Body of pancreas (tissue), 4 donors: Measurements from ENCODE around the gene BBX. TPM values are rescaled to one million over a fixed set of nuclear protein-coding genes. Genes with fewer than 3 reads are reported as not detected.

ENCODE experiments used
- ATAC-seq: fragments of 150-250 bp; one replicate; pipeline ENCODE4 v1.9.1; 2016
- DNase-seq, 4 donors: peaks; one replicate each; pipeline ENCODE4 v3.0.0-alpha.2; 2019
- H3K27ac ChIP-seq, 4 donors: fragments of 200-600 bp; sonication (generic); 1 replicate in 3 of 4; 2 replicates in 1 of 4; pipeline versions ENCODE4 v1.5.1 to v1.6.1; 2016 to 2019; ENCODE audit warnings: mild to moderate bottlenecking in 1 of 4, mixed read lengths in 1 of 4, moderate library complexity in 1 of 4
- H3K27me3 ChIP-seq, 2 donors: fragments of 200-600 bp; sonication (generic); one replicate each; pipeline ENCODE4 v1.6.0; 2016; ENCODE audit warnings: mild to moderate bottlenecking in 1 of 2
- H3K36me3 ChIP-seq, 2 donors: fragments of 200-600 bp; sonication (generic); replicated peaks in 1 of 2; 2 replicates each; pipeline ENCODE4 v1.5.1; 2016; ENCODE audit warnings: low read depth in 2 of 2; ENCODE audit not compliant: insufficient read depth in 1 of 2
- H3K4me1 ChIP-seq: fragments of 200-600 bp; sonication (generic); one replicate; pipeline ENCODE4 v1.6.0; 2016
- H3K4me3 ChIP-seq, 2 donors: fragments of 200-600 bp; sonication (generic); 1 replicate in 1 of 2; 2 replicates in 1 of 2; pipeline ENCODE4 v1.5.1; 2016 to 2019
- H3K9me3 ChIP-seq, 3 donors: fragments of 200-600 bp; sonication (generic); 1 replicate in 2 of 3; 2 replicates in 1 of 3; pipeline ENCODE4 v1.5.1; 2016
- CTCF ChIP-seq, 7 experiments: fragments of 450-650 bp in 4 of 7; fragments of 200-600 bp in 3 of 7; sonication (generic) in 3 of 7; IDR thresholded peaks; one replicate each; pipeline ENCODE4 v1.5.1; 2016 to 2019; ENCODE audit warnings: antibody characterized with exemption in 7 of 7
- POLR2A ChIP-seq, 3 donors: fragments of 450-650 bp; IDR thresholded peaks; one replicate each; pipeline ENCODE4 v1.6.1; 2016; ENCODE audit warnings: antibody characterized with exemption in 3 of 3, mild to moderate bottlenecking in 2 of 3
- WGBS, 2 donors: methylation state at CpG; one replicate each; pipeline ENCODE4 v1.1.5; 2017; 5-methylcytosine and 5-hydroxymethylcytosine counted together
- intact Hi-C: fragments of 100-400 bp; cut with DNase I; formaldehyde crosslinking; loops from one replicate; pipeline ENCODE4 v1.15.1; 2023
- total RNA-seq, 2 donors: library from RNA; depleted of rRNA; stranded (reverse); fragments of >200 nt; gene quantifications; one replicate each; pipeline ENCODE4 v1.1.0, GENCODE V29; 2016

Gene BBX
- total RNA-seq, 2 donors from 2014 or later: 17.5 to 28.8 TPM

DNA sequence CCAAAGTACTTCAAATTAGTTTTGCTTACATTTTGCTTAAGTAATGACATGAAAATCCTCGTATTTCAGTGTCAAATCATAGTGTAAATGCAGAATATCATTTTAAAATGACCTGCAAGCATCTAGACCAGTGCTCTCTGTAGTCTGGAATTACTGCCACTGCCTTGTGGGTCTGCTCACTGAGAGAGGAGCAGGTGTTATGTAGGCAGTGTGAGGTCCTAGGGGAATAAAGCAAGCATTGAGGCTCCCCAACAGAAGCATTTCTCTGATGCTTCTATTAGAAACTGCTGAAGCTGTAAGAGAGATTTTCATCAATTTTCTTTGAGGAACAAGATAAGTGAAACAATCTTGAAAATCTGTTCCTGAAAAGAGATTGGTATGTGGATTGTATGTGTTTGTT, 253.2 kb downstream of the BBX start:
- intact Hi-C loops: no loop called here
- Histone ChIP-seq H3K4me1 (no peaks in the 10 kb centered on the region), H3K9me3 (no peaks in the 10 kb centered on the region), H3K36me3 (peaks cover 0 to 2% of the 10 kb centered on the region in 2 donors), H3K27me3 (no peaks in the 10 kb centered on the region), H3K4me3 (no peak overlapping the region), H3K27ac (no peak overlapping the region)
- TF ChIP-seq POLR2A (IDR thresholded peaks at IDR 0.05) (no peak), CTCF (IDR thresholded peaks at IDR 0.05) (no peak)
- WGBS, 2 donors: 97% methylated on average over 1 of the region's 1 CpG
- no peak for DNase-seq
- ATAC-seq: no peak

DNA sequence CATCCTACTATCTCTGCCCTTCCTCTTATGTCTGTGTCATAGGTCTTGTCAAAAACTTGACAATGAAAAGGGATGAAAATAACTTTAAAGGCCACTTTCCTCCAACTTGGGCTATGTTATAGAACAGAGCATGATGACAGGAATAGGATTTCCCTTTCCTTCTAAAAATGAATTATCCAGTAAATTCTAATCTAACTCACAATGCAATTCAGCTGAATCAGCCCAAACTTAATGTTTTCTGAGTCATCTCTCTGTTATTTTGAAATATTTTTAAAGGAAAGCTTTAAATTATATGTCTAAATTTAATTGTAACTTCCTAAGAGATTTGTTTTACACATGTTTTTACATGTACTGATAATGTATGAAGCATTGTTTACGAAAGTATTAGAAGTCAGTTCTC, 258.5 kb downstream of the BBX start:
- ATAC-seq (no peak), DNase-seq (no peak)
- Histone ChIP-seq H3K27ac (no peak overlapping the region), H3K4me1 (no peaks in the 10 kb centered on the region), H3K4me3 (no peak overlapping the region), H3K36me3 (peaks cover 0 to 2% of the 10 kb centered on the region in 2 donors), H3K27me3 (no peaks in the 10 kb centered on the region), H3K9me3 (no peaks in the 10 kb centered on the region)
- WGBS, 2 donors: 87 to 91% methylated on average over 1 of the region's 1 CpG
- intact Hi-C loops: no loop called here
- no peak for TF ChIP-seq POLR2A (IDR thresholded peaks at IDR 0.05)
- no peak for TF ChIP-seq CTCF (IDR thresholded peaks at IDR 0.05)

GRCh38 chr3:107782054-107782453, 259.3 kb downstream of the BBX start:
- no peak for TF ChIP-seq CTCF (IDR thresholded peaks at IDR 0.05)
- no peak for TF ChIP-seq POLR2A (IDR thresholded peaks at IDR 0.05)
- intact Hi-C loops: no loop called here
- no peaks in the 10 kb centered on the region for H3K27me3 ChIP-seq
- ATAC-seq: no peak
- H3K27ac ChIP-seq: no peak overlapping the region
- H3K9me3 ChIP-seq: no peaks in the 10 kb centered on the region
- no peak for DNase-seq
- WGBS, 2 donors: 90 to 98% methylated on average over 2 of the region's 2 CpGs
- no peaks in the 10 kb centered on the region for H3K4me1 ChIP-seq
- no peak overlapping the region for H3K4me3 ChIP-seq
- peaks cover 0 to 2% of the 10 kb centered on the region in 2 donors for H3K36me3 ChIP-seq

- Histone ChIP-seq H3K27ac (no peak overlapping the region), H3K4me1 (no peaks in the 10 kb centered on the region), H3K9me3 (no peaks in the 10 kb centered on the region), H3K27me3 (no peaks in the 10 kb centered on the region), H3K36me3 (peaks cover 0 to 4% of the 10 kb centered on the region in 2 donors), H3K4me3 (no peak overlapping the region)
- no peak for TF ChIP-seq POLR2A (IDR thresholded peaks at IDR 0.05)
- TF ChIP-seq CTCF (IDR thresholded peaks at IDR 0.05): no peak
- ATAC-seq: no peak
- DNase-seq: no peak
- 95 to 96% methylated on average over 6 of the region's 6 CpGs for WGBS, 2 donors
- intact Hi-C loops: no loop called here
Observed at GRCh38 chr3:107790612-107791011, 267.9 kb downstream of the BBX start.

- ATAC-seq (no peak), DNase-seq (no peak)
- Histone ChIP-seq H3K9me3 (no peaks in the 10 kb centered on the region), H3K36me3 (peaks cover 0 to 4% of the 10 kb centered on the region in 2 donors), H3K27ac (no peak overlapping the region), H3K4me3 (no peak overlapping the region), H3K4me1 (no peaks in the 10 kb centered on the region), H3K27me3 (no peaks in the 10 kb centered on the region)
- TF ChIP-seq CTCF (IDR thresholded peaks at IDR 0.05) (no peak), POLR2A (IDR thresholded peaks at IDR 0.05) (no peak)
- intact Hi-C loops: no loop called here
- 82 to 85% methylated on average over 1 of the region's 1 CpG for WGBS, 2 donors
Observed at GRCh38 chr3:107791027-107791426, 268.3 kb downstream of the BBX start.
